ENCODE results near the gene ZBTB42. TPM values are rescaled to one million over a fixed set of nuclear protein-coding genes. Genes with fewer than 3 reads are reported as not detected.

ZBTB42 gene
- total and polyA plus RNA-seq, 4 donors: 1.5 to 9.4 (median 4.9) TPM

DNA sequence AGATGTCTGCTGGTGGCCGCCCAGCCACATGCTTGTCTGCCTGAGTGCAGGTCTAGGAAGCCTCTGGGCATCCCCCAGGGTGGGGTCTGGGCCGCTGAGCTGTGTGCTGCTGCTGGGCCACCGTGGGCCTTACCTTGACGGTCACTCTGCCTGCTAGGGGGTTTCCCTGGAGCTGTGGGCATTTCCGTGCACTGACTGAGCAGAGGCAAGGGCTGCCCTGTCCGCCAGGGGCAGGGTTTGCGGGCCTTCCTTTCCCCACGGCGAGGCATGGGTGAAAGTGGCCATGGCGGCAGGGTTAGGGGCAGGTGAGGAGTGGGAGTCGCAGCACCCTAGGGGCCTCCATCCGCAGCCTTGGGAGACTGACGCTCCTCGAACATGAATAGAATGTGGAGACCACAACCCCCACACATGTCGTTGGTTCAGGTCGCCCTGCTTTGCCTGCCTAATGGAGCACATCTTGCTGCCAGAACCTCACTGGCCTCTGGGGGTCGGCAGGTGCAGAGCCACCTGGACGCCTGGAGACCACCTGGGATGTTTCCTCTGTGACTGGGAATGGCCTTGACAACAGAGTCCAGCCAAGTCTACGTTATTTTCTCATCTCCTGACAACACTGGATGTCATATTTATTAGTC, 2.5 kb downstream of the ZBTB42 start (continued):
- TF ChIP-seq TAF1 (conservative IDR thresholded peaks at IDR 0.05) (no peak), HNF4A (conservative IDR thresholded peaks at IDR 0.05) (no peak), RAD21 (IDR thresholded peaks at IDR 0.05) (no peak)
- TF ChIP-seq, protein P1, sequence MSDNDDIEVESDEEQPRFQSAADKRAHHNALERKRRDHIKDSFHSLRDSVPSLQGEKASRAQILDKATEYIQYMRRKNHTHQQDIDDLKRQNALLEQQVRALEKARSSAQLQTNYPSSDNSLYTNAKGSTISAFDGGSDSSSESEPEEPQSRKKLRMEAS (IDR thresholded peaks at IDR 0.05): no peak
- TF ChIP-seq, protein P2, sequence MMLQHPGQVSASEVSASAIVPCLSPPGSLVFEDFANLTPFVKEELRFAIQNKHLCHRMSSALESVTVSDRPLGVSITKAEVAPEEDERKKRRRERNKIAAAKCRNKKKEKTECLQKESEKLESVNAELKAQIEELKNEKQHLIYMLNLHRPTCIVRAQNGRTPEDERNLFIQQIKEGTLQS (IDR thresholded peaks at IDR 0.05): no peak

DNA sequence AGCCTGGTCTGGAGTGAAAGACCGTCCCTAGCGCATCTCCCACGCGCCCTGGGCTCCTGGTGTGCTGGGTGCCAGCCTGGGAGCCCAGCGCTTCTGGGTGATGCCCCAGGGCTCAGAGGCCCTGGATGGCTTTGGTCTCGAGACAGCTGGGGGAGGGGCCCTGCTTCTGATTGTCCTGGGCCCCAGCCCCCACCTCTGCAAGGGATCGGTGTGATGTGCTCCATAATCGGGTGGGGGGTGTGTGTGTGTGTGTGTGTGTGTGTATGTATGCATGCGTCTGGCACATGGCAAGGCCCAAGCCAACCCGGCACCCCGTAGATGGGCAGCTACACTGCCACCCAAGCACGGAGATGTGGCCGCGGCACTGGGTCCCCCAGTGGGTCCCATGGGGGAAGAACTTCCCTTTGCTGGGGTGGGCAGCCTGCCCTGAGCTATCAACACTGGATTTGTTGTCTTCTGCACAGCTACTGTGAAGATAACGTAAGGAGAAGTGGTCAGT, 3.1 kb downstream of the ZBTB42 start:
- no peaks in the 10 kb centered on the region for H3K27me3 ChIP-seq (ENCODE audit: control insufficient read depth in 4 of 4, insufficient read depth in 4 of 4, low read length in 3 of 4)

More for the DNA sequence above, 3.1 kb downstream of the ZBTB42 start:
- no peak for DNase-seq (ENCODE audit: low spot score)
- TF ChIP-seq HNF4A (conservative IDR thresholded peaks at IDR 0.05): no peak
- TF ChIP-seq GABPA (IDR thresholded peaks at IDR 0.05 in 1 of 2, conservative IDR thresholded peaks at IDR 0.05 in 1 of 2): no peak
- TF ChIP-seq FOXA1 (IDR thresholded peaks at IDR 0.05): no peak
- no peak for TF ChIP-seq SP1 (IDR thresholded peaks at IDR 0.05)
- TF ChIP-seq NR2F2 (IDR thresholded peaks at IDR 0.05): no peak
- TF ChIP-seq, protein P3, sequence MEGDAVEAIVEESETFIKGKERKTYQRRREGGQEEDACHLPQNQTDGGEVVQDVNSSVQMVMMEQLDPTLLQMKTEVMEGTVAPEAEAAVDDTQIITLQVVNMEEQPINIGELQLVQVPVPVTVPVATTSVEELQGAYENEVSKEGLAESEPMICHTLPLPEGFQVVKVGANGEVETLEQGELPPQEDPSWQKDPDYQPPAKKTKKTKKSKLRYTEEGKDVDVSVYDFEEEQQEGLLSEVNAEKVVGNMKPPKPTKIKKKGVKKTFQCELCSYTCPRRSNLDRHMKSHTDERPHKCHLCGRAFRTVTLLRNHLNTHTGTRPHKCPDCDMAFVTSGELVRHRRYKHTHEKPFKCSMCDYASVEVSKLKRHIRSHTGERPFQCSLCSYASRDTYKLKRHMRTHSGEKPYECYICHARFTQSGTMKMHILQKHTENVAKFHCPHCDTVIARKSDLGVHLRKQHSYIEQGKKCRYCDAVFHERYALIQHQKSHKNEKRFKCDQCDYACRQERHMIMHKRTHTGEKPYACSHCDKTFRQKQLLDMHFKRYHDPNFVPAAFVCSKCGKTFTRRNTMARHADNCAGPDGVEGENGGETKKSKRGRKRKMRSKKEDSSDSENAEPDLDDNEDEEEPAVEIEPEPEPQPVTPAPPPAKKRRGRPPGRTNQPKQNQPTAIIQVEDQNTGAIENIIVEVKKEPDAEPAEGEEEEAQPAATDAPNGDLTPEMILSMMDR (IDR thresholded peaks at IDR 0.05; ENCODE audit: low read depth, low read length, missing input control): no peak
- no peak for TF ChIP-seq RXRA (IDR thresholded peaks at IDR 0.05)
- TF ChIP-seq FOXA2 (IDR thresholded peaks at IDR 0.05): no peak
- TF ChIP-seq, protein P4, sequence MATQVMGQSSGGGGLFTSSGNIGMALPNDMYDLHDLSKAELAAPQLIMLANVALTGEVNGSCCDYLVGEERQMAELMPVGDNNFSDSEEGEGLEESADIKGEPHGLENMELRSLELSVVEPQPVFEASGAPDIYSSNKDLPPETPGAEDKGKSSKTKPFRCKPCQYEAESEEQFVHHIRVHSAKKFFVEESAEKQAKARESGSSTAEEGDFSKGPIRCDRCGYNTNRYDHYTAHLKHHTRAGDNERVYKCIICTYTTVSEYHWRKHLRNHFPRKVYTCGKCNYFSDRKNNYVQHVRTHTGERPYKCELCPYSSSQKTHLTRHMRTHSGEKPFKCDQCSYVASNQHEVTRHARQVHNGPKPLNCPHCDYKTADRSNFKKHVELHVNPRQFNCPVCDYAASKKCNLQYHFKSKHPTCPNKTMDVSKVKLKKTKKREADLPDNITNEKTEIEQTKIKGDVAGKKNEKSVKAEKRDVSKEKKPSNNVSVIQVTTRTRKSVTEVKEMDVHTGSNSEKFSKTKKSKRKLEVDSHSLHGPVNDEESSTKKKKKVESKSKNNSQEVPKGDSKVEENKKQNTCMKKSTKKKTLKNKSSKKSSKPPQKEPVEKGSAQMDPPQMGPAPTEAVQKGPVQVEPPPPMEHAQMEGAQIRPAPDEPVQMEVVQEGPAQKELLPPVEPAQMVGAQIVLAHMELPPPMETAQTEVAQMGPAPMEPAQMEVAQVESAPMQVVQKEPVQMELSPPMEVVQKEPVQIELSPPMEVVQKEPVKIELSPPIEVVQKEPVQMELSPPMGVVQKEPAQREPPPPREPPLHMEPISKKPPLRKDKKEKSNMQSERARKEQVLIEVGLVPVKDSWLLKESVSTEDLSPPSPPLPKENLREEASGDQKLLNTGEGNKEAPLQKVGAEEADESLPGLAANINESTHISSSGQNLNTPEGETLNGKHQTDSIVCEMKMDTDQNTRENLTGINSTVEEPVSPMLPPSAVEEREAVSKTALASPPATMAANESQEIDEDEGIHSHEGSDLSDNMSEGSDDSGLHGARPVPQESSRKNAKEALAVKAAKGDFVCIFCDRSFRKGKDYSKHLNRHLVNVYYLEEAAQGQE (IDR thresholded peaks at IDR 0.05): no peak
- TF ChIP-seq, protein P1 (IDR thresholded peaks at IDR 0.05): no peak
- no peak for TF ChIP-seq RAD21 (IDR thresholded peaks at IDR 0.05)
- Histone ChIP-seq H3K9me3 (ENCODE audit: control insufficient read depth in 4 of 4, low read length in 3 of 4) (no peaks in the 10 kb centered on the region), H3K9ac (ENCODE audit: low read depth in 1 of 2, low read length in 2 of 2) (no peak overlapping the region), H3K27ac (ENCODE audit: low read depth in 1 of 2, low read length in 2 of 2) (no peak overlapping the region), H3K4me1 (ENCODE audit: control insufficient read depth in 4 of 4, insufficient read depth in 4 of 4, low read length in 3 of 4) (peaks cover 15 to 35% (median 21%) of the 10 kb centered on the region in 4 donors), H3K36me3 (ENCODE audit: control insufficient read depth in 4 of 4, insufficient read depth in 3 of 4, low read depth in 1 of 4, low read length in 3 of 4) (no peaks in the 10 kb centered on the region), H3K4me3 (ENCODE audit: low read depth in 1 of 3, low read length in 3 of 3) (no peak overlapping the region)
- WGBS: 89% methylated on average over 15 of the region's 15 CpGs

Measured in liver (tissue), 9 donors.